Measurements from ENCODE around the gene BET1L.
"Not testable (repeated sequence)": the region's sequence is repeated elsewhere in the genome, so short reads cannot be mapped to it uniquely, and the experiment has no call there.

BET1L gene

DNA sequence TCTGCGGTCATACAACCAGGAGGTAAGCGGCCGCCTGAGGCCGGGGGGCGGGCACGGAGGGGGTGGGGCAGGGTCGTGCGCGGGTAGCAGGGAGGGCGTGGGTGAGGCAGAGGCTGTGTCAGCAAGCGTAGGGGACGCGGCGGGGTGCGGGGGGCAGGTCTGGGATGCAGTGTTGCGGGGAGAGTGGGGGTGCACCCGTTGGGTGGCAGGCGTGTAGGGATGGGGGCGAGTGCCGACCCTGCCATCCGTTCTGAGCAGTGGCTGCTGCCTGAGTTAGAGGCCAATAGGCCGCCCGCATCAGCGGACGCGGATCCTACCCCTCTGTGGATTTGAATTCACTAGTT lies 1.7 kb upstream of the BET1L start:
- DNase-seq = no peak

GRCh38 chr11:208181-208916 lies 1.1 kb upstream of the BET1L start:
- DNase-seq = peak; percentile 81

DNA sequence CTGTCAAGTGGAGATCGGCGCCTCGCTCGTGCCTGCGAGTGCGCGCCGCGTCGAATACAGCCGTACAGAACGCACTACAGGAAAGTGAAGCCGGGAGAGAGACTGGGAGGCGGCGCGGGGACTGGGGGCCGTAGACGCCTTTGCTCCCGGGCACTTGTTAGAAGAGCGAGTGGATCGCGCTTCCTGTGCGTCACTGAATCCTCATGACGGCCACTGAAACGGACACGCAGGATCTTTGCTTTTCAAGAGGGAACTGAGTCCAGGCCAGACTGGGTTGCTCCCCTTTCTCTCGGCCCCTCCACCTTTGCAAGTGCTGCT lies 623 bp upstream of the BET1L start:
- DNase-seq = no peak

DNA sequence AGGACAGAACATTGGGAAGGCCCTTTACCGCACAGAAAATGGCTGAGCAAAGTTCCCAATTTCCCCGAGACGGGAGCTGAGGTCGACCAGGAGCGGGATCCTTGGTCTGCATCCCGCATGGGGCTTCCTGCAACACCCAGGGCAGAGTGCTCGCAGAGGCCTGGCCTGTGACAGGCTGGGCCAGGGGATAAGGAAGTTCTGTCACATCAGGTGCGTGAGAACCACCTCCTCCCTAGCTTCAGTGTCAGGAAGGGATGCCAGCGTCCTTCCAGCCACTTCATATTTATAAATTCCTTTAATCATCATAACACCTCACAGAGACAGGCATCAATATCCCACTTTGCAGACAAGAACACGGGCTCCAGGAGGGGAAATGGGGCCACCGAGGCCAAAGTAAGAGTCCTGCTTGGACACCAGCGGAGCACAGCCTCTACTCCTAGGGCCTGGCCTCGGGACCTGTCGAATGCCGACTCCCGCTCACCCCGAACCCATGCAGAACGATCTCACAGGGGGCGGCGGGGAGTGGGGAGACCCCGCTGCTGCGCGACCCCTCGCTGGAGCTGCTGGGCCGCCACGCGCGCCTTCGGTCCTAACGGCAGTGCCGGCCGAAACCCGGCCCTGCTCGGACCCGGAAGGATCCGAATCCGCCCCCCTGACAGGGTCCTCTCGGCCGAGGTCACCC lies 532 bp downstream of the BET1L start:
- DNase-seq = peak; percentile 38

DNA sequence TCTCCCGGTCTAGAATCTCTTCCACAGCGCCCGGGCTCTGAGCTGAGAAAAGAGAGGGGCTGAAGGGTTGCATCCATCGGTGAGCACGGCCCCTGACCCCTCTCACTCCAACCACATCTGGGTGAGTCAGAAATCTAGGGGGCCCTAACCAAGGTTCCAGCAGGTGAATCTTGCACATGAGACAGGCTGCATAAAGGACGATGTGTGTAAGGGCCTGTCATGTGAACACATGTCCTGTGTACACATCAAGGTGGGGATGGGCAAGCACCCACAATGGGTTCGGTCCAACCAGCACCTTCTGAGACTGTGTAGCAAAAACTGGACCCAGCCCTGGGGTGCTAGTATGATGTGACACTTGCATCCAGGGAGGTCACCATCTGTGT lies 1.2 kb downstream of the BET1L start:
- no peak for DNase-seq

- no peak for DNase-seq
Measured at GRCh38 chr11:205221-206001, 1.8 kb downstream of the BET1L start.

GRCh38 chr11:204587-205109 lies 2.6 kb downstream of the BET1L start:
- DNase-seq = no peak

- peak; percentile 13 for DNase-seq
Measured at GRCh38 chr11:203945-204586, 3.1 kb downstream of the BET1L start.

DNA sequence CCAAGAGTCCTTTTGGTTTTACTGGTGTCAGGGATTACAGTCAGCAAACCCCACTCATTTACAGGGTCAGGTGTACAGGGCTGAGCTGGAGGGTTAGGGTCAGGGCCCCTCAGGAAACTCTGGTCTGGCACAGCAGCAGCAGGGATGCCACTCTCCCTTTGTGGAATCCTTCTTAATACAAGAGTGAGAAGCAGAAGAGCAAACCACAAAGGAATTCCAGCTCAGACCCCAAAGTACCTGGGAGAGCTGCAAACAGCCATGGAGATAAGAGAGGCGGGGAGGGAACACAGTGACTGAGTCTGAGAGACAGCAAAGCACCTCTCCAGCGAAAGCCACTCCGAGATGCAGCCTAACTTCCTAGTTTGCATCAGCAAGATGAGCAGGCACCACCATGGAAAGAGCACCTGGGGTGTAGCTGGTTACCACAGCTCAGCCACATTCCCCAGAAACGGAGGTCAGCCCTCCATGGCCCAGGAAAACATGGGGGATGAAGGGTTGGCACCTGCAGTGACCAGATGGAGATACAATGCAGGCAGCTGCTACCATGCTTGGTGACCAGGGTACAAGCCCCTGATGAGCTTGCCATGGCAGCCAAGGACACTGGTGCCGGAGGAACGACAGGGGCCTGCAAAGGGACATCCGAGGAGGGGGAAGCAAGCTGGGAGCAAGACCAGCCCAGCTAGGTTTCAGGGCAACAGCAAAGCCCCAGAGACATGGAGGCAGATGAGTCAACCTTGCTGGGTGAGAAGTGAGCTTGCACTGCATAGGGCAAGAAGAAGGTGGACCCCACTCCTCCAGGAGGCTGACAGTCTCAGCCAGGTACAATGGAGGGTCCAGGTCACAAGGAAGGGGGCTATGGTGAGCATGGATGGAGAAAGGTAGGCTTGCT lies 3.9 kb downstream of the BET1L start:
- peak; percentile 9 for DNase-seq

DNA sequence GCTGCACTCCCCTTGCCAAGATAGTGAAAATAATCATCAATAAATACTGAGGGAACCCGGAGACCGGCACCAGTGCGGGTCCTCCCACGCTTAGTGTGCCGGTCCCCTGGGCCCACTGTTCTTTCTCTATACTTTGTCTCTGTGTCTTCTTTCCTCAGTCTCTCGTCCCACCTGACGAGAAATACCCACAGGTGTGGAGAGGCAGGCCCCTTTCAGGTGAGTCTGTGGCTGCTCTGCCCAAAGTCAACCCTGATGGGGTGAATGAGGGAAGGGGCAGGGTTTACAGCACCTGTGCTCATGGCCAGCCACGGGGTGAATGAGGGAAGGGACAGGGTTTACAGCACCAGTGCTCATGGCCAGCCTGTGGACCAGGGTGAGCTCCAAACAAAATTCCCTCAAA lies 4.7 kb downstream of the BET1L start:
- peak; percentile 13 for DNase-seq

GRCh38 chr11:201966-202365 lies 5.2 kb downstream of the BET1L start:
- no peak for DNase-seq

DNA sequence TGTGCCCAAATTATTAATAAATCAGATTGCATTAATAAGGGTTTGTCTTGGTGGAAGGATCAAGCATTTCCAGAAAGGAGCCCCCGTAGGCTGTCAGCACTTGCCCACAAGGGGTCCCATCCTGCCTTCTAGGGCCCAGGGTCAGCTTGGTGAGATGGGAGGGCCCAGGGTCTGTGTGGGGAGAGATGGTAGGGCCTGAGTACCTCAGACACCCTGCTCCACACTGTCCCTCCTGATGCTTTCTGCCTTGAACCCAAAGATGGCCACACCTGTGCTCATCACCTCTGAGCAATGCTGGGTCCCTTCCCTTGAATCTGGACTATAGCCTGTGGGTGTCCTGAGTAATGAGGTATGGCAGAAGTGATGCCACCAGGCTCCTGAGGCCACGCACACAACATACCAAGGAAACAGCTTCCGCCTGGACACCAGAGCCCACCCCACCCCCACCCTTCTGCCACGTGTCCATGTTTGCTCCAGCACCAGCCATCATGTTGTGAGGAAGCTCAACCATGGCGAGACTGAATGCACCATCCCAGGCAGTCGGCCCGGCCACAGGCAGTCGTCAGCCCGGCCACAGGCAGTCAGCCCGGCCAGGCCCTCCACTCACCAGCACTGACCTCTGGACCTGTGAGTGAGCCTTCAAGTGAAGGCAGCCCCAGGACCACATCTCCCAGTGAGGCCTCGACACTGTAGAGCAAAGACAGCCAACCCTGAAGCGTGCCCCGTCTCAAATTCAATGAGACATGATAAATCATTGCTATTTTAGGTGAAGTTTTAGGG lies 6.8 kb downstream of the BET1L start:
- peak; percentile 14 for DNase-seq

GRCh38 chr11:199782-200181 lies 7.4 kb downstream of the BET1L start:
- peak; percentile 14 for DNase-seq

DNA sequence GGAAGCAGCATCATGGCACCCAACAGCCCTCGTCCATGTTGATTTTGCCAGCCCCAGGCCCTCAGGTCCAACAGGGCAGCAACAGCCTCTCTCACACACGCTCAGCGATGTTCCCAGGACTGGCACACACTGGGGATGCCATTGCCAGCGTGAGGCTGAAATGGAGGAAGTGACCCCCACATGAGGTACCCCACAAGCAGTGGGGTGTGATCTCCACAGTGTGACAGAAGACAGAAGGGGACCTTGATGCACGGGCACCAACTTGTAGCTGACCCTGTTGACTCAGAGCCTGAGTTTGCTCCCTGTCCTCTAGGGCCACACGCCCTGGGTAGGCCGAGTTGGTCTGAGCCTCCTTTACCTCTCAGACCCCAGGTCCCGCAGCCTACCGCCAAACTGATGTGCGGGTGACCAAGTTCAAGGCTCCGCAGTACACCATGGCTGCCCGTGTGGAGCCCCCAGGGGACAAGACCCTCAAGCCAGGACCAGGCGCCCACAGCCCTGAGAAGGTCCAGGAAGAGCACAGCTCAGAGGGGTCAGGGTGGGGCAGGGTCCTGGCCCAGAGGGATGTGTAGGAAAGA lies 8.1 kb downstream of the BET1L start:
- peak; percentile 13 for DNase-seq

- no peak for DNase-seq
Measured at GRCh38 chr11:198236-198806, 8.9 kb downstream of the BET1L start.

GRCh38 chr11:197741-198235 lies 9.4 kb downstream of the BET1L start:
- peak; percentile 13 for DNase-seq

GRCh38 chr11:196786-197731 lies 10.1 kb downstream of the BET1L start:
- DNase-seq = no peak

- not testable (repeated sequence) for DNase-seq
Measured at GRCh38 chr11:193481-193880, 13.7 kb downstream of the BET1L start.

DNA sequence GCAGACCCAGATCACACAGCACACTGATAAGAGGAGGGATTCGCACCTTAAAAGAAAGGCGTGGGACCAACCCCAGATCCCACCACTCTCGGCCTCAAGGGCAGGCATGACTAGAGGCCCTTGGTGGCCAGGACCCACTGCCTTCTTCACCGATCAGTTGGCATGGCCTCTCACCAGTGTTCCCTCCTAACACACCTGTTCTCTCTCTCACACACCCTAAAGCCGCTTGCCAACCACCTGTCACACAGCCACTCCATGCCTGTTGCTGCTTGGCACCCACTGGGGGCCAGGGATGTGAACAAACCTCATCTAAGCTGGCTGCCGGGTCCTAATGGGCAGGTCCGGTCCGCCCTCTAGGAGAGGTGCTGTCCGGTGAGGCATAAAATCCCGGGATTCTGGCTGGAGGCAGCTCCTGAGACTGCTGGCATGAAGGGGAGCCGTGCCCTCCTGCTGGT lies 14.5 kb downstream of the BET1L start, which contains the start of gene SCGB1C1:
Gene SCGB1C1, plus strand, starts transcription at position 405 of the 455 bp plus-strand sequence. Its CDS starts 22 bp downstream, at position 427.
- not testable (repeated sequence) for DNase-seq

Data from activated CD8-positive, alpha-beta memory T cell treated with anti-CD3 and anti-CD28 coated beads, Interleukin-2, amount 50 U/mL, for 4 hours (primary cell).